HAP-1 (cell line): ENCODE results near the gene APBB2.
"Not testable (repeated sequence)": the region's sequence is repeated elsewhere in the genome, so short reads cannot be mapped to it uniquely, and the experiment has no call there.

Experiments used
- DNase-seq, 2 experiments: peaks; one replicate each; pipeline ENCODE4 v3.0.0-alpha.2; 2016 to 2020; ENCODE audit warnings: low spot score in 2 of 2
- H3K27me3 ChIP-seq: fragments of 250-450 bp; sonication (Bioruptor Pico); 2 replicates; pipeline ENCODE4 v1.5.1; 2020; ENCODE audit warnings: low read depth, mild to moderate bottlenecking, moderate library complexity
- H3K36me3 ChIP-seq: fragments of 250-450 bp; sonication (Bioruptor Pico); replicated peaks from 2 replicates; pipeline ENCODE4 v1.5.1; 2020; ENCODE audit warnings: mild to moderate bottlenecking
- H3K4me1 ChIP-seq: fragments of 250-450 bp; sonication (Bioruptor Pico); 2 replicates; pipeline ENCODE4 v1.5.1; 2020; ENCODE audit warnings: mild to moderate bottlenecking
- H3K4me3 ChIP-seq: fragments of 250-450 bp; sonication (Bioruptor Pico); 2 replicates; pipeline ENCODE4 v1.5.1; 2020; ENCODE audit warnings: mild to moderate bottlenecking, moderate library complexity
- H3K9me3 ChIP-seq: fragments of 250-450 bp; sonication (Bioruptor Pico); 2 replicates; pipeline ENCODE4 v1.5.1; 2020; ENCODE audit warnings: mild to moderate bottlenecking, moderate library complexity
- in situ Hi-C: fragments of 300-500 bp; cut with MboI; formaldehyde crosslinking; loops from 3 replicates; pipeline ENCODE4 v1.14.3; 2020; ENCODE audit warnings: low sequenced_read_pairs, inconsistent platforms, mixed read lengths

APBB2 gene

GRCh38 chr4:40919976-40920375 is 294.4 kb downstream of the APBB2 start:
- H3K27me3 ChIP-seq, DNase-seq, H3K4me3 ChIP-seq, H3K4me1 ChIP-seq, H3K36me3 ChIP-seq, H3K9me3 ChIP-seq: not testable (repeated sequence)
- in situ Hi-C loops = loop anchor here (25.0 kb wide), 1 partner anchor 742 kb away; no protein-coding TSS in a partner anchor

GRCh38 chr4:40918330-40918729 is 296.0 kb downstream of the APBB2 start:
- Histone ChIP-seq H3K4me1 (no peaks in the 10 kb centered on the region), H3K9me3 (no peaks in the 10 kb centered on the region), H3K36me3 (no peaks in the 10 kb centered on the region), H3K4me3 (no peak overlapping the region), H3K27me3 (no peaks in the 10 kb centered on the region)
- in situ Hi-C loops = loop anchor here (25.0 kb wide), 1 partner anchor 744 kb away; no protein-coding TSS in a partner anchor
- peak in 1 of 2 experiments; percentile 50 for DNase-seq

DNA sequence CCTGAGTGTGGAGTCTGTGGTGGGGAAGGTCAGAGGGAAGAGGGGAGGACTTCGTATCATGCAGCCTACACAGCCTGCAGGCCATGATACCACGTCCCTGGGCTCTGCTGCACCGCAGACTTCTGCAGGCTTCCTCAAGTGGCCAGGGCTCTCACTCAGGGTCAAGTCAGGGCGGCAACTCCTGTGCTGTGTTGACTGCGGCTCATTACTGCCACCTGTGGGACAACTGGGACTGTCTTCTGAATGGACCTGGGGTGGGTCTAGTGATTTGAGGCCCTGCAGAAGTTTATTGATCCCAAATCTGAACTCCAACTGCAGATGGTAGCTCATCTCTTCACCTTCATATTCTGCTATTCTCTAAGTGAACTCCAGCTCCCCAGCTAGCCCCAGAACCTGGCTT is 297.5 kb downstream of the APBB2 start:
- in situ Hi-C loops = loop anchor here (25.0 kb wide), 1 partner anchor 745 kb away; no protein-coding TSS in a partner anchor
- no peaks in the 10 kb centered on the region for H3K4me1 ChIP-seq
- H3K36me3 ChIP-seq = no peaks in the 10 kb centered on the region
- DNase-seq = peak; percentile 29 to 76
- H3K9me3 ChIP-seq = no peaks in the 10 kb centered on the region
- H3K27me3 ChIP-seq = no peaks in the 10 kb centered on the region
- H3K4me3 ChIP-seq = no peak overlapping the region

DNA sequence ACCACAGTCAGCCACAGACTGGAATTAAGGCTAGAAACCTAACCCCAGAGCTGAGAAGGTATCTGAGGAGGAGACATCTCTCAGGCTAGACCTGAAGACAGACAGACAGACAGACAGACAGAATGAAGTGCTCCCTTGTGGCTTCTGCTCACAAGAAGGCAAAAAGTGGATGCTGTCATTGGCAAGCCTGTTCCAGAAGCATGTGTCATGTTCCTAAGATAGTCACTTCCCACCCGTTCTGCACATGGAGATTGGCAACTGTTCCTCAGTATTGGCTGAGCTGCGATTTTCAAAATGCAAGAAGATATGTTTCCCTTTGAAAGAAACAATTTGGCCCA is 298.2 kb downstream of the APBB2 start:
- Histone ChIP-seq H3K4me3 (no peak overlapping the region), H3K4me1 (no peaks in the 10 kb centered on the region), H3K9me3 (no peaks in the 10 kb centered on the region), H3K36me3 (no peaks in the 10 kb centered on the region), H3K27me3 (no peaks in the 10 kb centered on the region)
- no peak for DNase-seq
- in situ Hi-C loops = loop anchor here (25.0 kb wide), 1 partner anchor 746 kb away; no protein-coding TSS in a partner anchor

DNA sequence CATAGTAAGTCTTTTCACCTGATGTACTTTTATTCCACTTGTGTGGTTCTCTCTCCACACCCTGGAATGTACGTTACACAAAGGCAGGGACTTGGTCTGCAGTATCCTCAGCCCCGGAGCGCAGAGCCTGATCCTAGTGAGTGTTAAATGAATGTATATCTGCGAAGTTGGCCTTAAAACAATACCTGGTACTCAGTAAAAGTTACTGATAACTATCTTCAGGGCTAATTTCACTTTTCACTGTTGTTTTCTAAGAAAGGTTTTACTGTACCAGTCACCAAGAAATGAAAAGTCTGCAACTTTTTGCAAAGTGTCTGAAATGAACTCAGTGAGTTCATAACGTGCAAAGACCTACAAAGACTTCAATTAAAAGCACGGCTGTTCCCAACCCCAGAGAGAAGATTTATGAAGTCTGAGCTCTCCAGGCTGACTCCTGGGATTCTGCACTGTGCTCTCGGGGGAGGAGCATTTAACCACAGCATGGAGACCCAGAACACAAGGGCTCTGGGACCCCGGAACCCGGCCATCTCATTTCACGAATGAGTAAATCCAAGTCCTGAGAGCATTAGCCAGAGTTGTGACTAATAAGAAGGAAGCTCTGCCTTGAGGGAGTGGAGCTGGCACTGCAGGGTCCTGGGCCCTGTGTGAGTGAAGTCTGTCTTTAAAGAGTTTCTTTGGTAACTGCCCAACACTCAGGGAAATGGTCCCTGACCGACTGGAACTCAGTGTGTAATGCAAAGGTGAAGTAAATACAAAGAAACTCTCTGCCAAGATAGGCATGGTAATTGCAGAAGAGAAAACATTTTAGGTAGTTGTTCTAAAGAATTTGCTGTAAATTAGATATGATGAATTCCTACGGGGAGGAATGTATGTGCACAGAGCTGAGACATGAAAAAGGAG is 298.8 kb downstream of the APBB2 start:
- no peak overlapping the region for H3K4me3 ChIP-seq
- H3K4me1 ChIP-seq = no peaks in the 10 kb centered on the region
- no peaks in the 10 kb centered on the region for H3K36me3 ChIP-seq
- no peak for DNase-seq
- in situ Hi-C loops = loop anchor here (25.0 kb wide), 1 partner anchor 747 kb away; no protein-coding TSS in a partner anchor
- no peaks in the 10 kb centered on the region for H3K27me3 ChIP-seq
- H3K9me3 ChIP-seq = no peaks in the 10 kb centered on the region

DNA sequence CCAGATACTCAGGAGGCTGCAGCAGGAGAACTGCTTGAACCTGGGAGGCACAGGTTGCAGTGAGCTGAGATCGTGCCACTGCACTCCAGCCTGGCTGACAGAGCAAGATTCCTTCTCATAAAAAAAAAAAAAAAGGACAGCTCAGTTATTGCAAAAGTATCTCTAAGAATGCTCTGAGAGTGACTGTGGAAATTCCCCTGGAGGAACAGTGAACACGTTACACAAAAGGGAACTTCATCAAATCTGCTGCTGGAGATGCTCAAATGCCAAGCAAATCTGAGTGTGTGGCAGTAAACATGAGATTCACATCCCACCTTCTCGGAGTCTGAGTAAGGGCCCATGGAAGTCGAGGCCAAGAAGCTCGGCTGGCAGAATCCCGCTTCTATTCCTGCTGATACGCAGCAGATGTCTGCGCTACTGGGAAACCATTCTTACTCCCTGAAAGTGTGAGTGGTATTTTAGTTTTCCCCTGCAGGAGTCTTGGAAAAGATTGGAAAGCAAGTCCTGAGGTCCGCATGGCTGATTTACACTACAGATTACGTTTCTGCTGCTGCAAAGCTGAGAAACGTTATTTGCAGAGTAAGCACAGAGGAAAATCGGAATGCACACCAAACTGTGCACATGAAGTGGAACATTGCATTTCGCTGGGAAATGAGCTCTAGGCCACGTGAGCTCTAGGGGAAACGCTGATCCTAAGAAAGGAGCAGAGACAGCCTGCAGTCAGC is 301.7 kb downstream of the APBB2 start:
- H3K36me3 ChIP-seq = no peaks in the 10 kb centered on the region
- no peak for DNase-seq

GRCh38 chr4:40910706-40911105 is 303.6 kb downstream of the APBB2 start:
- H3K4me1 ChIP-seq = peaks cover 7% of the 10 kb centered on the region
- DNase-seq = no peak
- no peaks in the 10 kb centered on the region for H3K9me3 ChIP-seq
- in situ Hi-C loops = loop anchor here (25.0 kb wide), 1 partner anchor 752 kb away; no protein-coding TSS in a partner anchor
- no peaks in the 10 kb centered on the region for H3K27me3 ChIP-seq
- H3K36me3 ChIP-seq = no peaks in the 10 kb centered on the region
- no peak overlapping the region for H3K4me3 ChIP-seq

More for the DNA sequence above, 301.7 kb downstream of the APBB2 start:
- H3K4me1 ChIP-seq = peaks cover 7% of the 10 kb centered on the region
- no peak overlapping the region for H3K4me3 ChIP-seq
- no peaks in the 10 kb centered on the region for H3K9me3 ChIP-seq
- no peaks in the 10 kb centered on the region for H3K27me3 ChIP-seq
- in situ Hi-C loops = loop anchor here (25.0 kb wide), 1 partner anchor 750 kb away; no protein-coding TSS in a partner anchor

GRCh38 chr4:40909363-40909876 is 304.9 kb downstream of the APBB2 start:
- H3K36me3 ChIP-seq = no peaks in the 10 kb centered on the region
- DNase-seq = no peak
- in situ Hi-C loops = loop anchor here (25.0 kb wide), 1 partner anchor 753 kb away; no protein-coding TSS in a partner anchor
- H3K27me3 ChIP-seq = no peaks in the 10 kb centered on the region
- H3K4me1 ChIP-seq = peaks cover 7% of the 10 kb centered on the region
- no peak overlapping the region for H3K4me3 ChIP-seq
- H3K9me3 ChIP-seq = no peaks in the 10 kb centered on the region

DNA sequence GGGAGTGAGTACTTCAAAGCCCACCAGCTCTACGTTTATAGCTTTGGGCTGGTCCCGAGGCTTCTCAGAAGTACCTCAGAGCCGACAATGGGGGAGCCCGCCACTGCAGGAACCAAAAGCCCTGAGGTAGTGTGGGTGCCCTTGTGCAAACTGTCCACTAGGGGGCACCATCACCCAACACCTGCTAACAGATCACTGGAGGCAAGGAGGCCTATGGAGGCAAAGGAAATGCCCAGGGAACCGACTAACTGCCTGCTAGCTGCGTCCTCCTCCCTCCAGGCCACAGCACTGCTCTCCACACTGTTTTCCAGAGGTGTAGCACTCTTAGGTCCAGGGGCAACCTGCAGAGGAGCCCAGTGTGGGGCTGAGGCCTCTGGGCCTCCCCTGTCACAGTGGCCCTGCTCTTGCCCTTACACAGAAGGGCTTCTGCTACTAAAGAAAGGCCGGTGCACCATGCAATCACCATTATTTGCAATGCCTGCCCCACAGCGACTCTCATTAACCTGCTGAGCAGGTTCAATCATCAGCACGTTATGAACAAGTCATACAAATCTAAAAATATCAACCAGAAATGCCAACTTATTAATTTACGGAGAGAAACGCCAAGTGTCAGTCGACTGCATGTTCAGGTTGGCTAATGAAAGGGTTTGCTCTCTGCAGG is 305.5 kb downstream of the APBB2 start:
- Histone ChIP-seq H3K4me1 (peaks cover 7% of the 10 kb centered on the region), H3K36me3 (no peaks in the 10 kb centered on the region), H3K4me3 (no peak overlapping the region), H3K27me3 (no peaks in the 10 kb centered on the region), H3K9me3 (no peaks in the 10 kb centered on the region)
- in situ Hi-C loops = loop anchor here (25.0 kb wide), 1 partner anchor 753 kb away; no protein-coding TSS in a partner anchor
- peak; percentile 80 to 90 for DNase-seq

DNA sequence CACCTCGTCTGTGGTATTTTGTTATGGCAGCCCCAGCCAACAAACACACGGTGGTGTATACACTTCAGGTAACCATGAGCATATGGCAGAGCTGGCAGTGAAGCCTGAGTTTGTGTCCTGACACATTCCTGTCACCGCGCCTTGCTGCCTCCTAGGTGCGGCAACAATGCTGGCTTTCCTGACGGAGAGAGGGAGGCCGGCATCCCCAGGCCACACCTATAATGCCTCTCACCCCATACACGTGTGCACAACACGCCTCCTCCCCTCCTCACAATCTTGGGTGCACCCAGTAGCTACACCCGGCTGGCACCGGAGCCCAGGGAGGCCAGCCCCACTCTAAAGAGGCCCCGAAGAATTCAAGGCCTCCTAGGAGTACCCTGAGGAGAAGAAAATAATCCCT is 306.0 kb downstream of the APBB2 start:
- Histone ChIP-seq H3K36me3 (no peaks in the 10 kb centered on the region), H3K9me3 (no peaks in the 10 kb centered on the region), H3K27me3 (no peaks in the 10 kb centered on the region), H3K4me1 (peaks cover 7% of the 10 kb centered on the region), H3K4me3 (no peak overlapping the region)
- DNase-seq = peak in 1 of 2 experiments; percentile 47
- in situ Hi-C loops = loop anchor here (25.0 kb wide), 1 partner anchor 754 kb away; no protein-coding TSS in a partner anchor

DNA sequence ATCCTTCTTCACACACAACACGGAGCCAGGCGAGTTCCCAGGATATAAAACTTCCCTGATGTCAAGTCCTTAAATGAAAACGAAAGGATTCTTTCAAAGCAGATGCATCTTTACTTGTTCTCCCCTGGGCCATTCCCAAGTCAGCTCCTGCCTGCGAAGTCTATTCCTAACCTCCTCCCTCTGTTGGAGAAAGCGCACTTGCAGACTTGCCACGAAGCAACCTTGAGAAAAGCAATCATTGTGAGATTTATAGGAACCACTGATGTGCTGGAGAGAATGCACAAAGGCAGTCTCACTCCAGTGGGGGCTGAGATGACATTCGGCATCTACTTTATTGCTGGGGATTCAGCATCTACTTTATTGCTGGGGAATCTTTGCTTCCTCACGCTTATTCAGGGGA is 308.9 kb downstream of the APBB2 start:
- in situ Hi-C loops = loop anchor here (25.0 kb wide), 1 partner anchor 757 kb away; no protein-coding TSS in a partner anchor
- Histone ChIP-seq H3K4me3 (no peak overlapping the region), H3K27me3 (no peaks in the 10 kb centered on the region), H3K9me3 (no peaks in the 10 kb centered on the region), H3K36me3 (no peaks in the 10 kb centered on the region), H3K4me1 (peaks cover 7% of the 10 kb centered on the region)
- no peak for DNase-seq

DNA sequence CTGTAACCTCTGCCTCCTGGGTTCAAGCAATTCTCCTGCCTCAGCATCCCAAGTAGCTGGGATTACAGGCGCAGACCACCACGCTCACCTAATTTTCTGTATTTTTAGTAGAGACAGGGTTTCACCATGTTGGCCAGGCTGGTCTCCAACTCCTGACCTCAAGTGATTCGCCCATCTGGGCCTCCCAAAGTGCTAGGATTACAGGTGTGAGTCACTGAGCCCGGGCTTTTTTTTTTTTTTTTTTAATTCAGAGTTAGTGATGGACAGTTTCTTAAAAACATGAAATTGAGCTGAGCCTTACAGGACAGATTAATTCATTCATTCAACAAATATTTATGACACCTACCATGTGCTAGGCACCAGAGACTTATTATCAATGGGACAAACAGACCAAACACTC is 313.8 kb downstream of the APBB2 start:
- not testable (repeated sequence) for H3K27me3 ChIP-seq, H3K4me1 ChIP-seq, H3K4me3 ChIP-seq, H3K9me3 ChIP-seq, DNase-seq, H3K36me3 ChIP-seq
- in situ Hi-C loops = loop anchor here (25.0 kb wide), 1 partner anchor 762 kb away; no protein-coding TSS in a partner anchor
